HL-60 (cell line): Measurements from ENCODE around the gene DNASE2B.

Experiments
- CTCF ChIP-seq: IDR thresholded peaks from one replicate; pipeline ENCODE4 v1.5.1; 2011; ENCODE audit warnings: low read length, control low read depth, inconsistent platforms; ENCODE audit not compliant: insufficient read depth
- POLR2AphosphoS5 ChIP-seq: IDR thresholded peaks from 2 replicates; pipeline ENCODE4 v1.6.1; 2012; ENCODE audit warnings: low read depth
- REST ChIP-seq: IDR thresholded peaks from 2 replicates; pipeline ENCODE4 v1.6.1; 2012; ENCODE audit warnings: low read depth; ENCODE audit not compliant: insufficient replicate concordance
- SPI1 ChIP-seq: IDR thresholded peaks from 2 replicates; pipeline ENCODE4 v1.6.1; 2012; ENCODE audit warnings: low read depth, mild to moderate bottlenecking, borderline replicate concordance

- TF ChIP-seq CTCF, result no peak
- no peak for TF ChIP-seq POLR2AphosphoS5
- TF ChIP-seq SPI1, result no peak
- no peak for TF ChIP-seq REST
These were observed 27.4 kb upstream of the DNASE2B start for GRCh38 chr1:84370831-84371394.
